Measurements from ENCODE around the gene SLC35G3. TPM values are rescaled to one million over a fixed set of nuclear protein-coding genes. Genes with fewer than 3 reads are reported as not detected.
A peak's percentile ranks its signal among the peaks of the same experiment; 100 is the strongest.

Gene SLC35G3
- total RNA-seq, 1 donor from 2014 or later = not detected

DNA sequence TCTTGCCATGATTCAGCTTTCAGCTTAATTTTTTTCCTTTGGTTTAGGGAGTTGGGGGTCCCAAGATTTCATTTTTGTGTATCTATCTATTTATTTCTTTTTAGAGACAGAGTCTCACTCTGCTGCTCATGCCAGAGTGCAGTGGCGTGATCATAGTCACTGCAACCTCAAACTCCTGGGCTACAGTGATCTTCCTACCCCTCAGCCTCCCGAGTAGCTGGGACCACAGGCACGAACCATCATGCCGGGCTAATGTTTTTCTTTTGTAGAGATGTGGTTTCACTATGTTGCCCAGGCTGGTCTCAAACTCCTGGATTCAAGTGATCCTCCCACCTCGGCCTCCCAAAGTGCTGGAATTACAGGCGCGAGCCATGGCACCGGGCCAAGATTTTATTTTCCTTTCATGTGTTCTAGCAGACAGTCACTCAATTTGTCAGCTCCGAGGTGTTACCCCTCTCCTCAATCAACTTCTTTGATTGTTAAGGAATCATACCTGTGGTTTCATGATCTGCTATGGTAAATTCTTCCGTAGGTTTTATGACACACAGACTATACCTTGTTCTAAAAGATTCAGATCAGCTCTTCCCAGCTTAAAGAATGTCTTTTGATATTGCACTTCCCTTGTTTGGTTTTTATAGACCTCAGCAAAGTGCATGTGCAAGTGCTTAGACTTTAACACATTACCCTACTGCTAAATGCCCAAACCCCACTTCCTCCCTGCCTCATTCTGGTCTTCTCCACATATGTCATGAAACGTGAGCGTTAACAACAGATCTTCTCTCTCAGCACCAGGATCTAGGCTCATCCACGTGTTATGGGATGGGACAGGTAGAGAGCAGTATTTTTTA lies 33.6 kb downstream of the SLC35G3 start:
- DNase-seq (ENCODE audit: low spot score) = no peak
- H3K27ac Mint-ChIP-seq (ENCODE audit: unreplicated experiment) = no peak overlapping the region
- H3K4me3 Mint-ChIP-seq (ENCODE audit: unreplicated experiment) = no peak overlapping the region
- H3K9me3 Mint-ChIP-seq (ENCODE audit: low read depth) = no peaks in the 10 kb centered on the region
- H3K4me1 Mint-ChIP-seq (ENCODE audit: low read depth) = no peaks in the 10 kb centered on the region
- H3K36me3 Mint-ChIP-seq (ENCODE audit: low read depth) = no peaks in the 10 kb centered on the region
- no peak for TF ChIP-seq CTCF (IDR thresholded peaks at IDR 0.05)
- peaks cover 32% of the 10 kb centered on the region for H3K27me3 Mint-ChIP-seq (ENCODE audit: low read depth)

- DNase-seq (ENCODE audit: low spot score) = no peak
- Mint-ChIP-seq H3K4me1 (ENCODE audit: low read depth) (no peaks in the 10 kb centered on the region), H3K36me3 (ENCODE audit: low read depth) (no peaks in the 10 kb centered on the region), H3K27me3 (ENCODE audit: low read depth) (peaks cover 29% of the 10 kb centered on the region), H3K9me3 (ENCODE audit: low read depth) (no peaks in the 10 kb centered on the region), H3K27ac (ENCODE audit: unreplicated experiment) (no peak overlapping the region), H3K4me3 (ENCODE audit: unreplicated experiment) (no peak overlapping the region)
- no peak for TF ChIP-seq CTCF (IDR thresholded peaks at IDR 0.05)
Observed at GRCh38 chr17:35159940-35160339, 34.3 kb downstream of the SLC35G3 start.

GRCh38 chr17:35155246-35155645 lies 38.9 kb downstream of the SLC35G3 start:
- H3K27me3 Mint-ChIP-seq (ENCODE audit: low read depth) = peaks cover 22% of the 10 kb centered on the region
- H3K9me3 Mint-ChIP-seq (ENCODE audit: low read depth) = no peaks in the 10 kb centered on the region
- no peak for TF ChIP-seq CTCF (IDR thresholded peaks at IDR 0.05)
- H3K36me3 Mint-ChIP-seq (ENCODE audit: low read depth) = no peaks in the 10 kb centered on the region
- H3K4me1 Mint-ChIP-seq (ENCODE audit: low read depth) = no peaks in the 10 kb centered on the region
- H3K27ac Mint-ChIP-seq (ENCODE audit: unreplicated experiment) = no peak overlapping the region
- peak; percentile 8 for DNase-seq (ENCODE audit: low spot score)
- no peak overlapping the region for H3K4me3 Mint-ChIP-seq (ENCODE audit: unreplicated experiment)

- peaks cover 22% of the 10 kb centered on the region for H3K27me3 Mint-ChIP-seq (ENCODE audit: low read depth)
- H3K4me3 Mint-ChIP-seq (ENCODE audit: unreplicated experiment) = no peak overlapping the region
- peak; percentile 56 for DNase-seq (ENCODE audit: low spot score)
- H3K36me3 Mint-ChIP-seq (ENCODE audit: low read depth) = no peaks in the 10 kb centered on the region
- TF ChIP-seq CTCF (IDR thresholded peaks at IDR 0.05) = no peak
- no peaks in the 10 kb centered on the region for H3K4me1 Mint-ChIP-seq (ENCODE audit: low read depth)
- no peaks in the 10 kb centered on the region for H3K9me3 Mint-ChIP-seq (ENCODE audit: low read depth)
- no peak overlapping the region for H3K27ac Mint-ChIP-seq (ENCODE audit: unreplicated experiment)
Observed at GRCh38 chr17:35154196-35155165, 39.7 kb downstream of the SLC35G3 start.

Measured in chondrocyte (in vitro differentiated cells).